Kidney tubule cell (primary cell): Measurements from ENCODE around the gene TC2N.
"Not testable (repeated sequence)": the region's sequence is repeated elsewhere in the genome, so short reads cannot be mapped to it uniquely, and the experiment has no call there.

Source experiments
- DNase-seq: peaks from one replicate; pipeline ENCODE4 v3.0.0-alpha.2; 2018; ENCODE audit warnings: low spot score

TC2N gene

DNA sequence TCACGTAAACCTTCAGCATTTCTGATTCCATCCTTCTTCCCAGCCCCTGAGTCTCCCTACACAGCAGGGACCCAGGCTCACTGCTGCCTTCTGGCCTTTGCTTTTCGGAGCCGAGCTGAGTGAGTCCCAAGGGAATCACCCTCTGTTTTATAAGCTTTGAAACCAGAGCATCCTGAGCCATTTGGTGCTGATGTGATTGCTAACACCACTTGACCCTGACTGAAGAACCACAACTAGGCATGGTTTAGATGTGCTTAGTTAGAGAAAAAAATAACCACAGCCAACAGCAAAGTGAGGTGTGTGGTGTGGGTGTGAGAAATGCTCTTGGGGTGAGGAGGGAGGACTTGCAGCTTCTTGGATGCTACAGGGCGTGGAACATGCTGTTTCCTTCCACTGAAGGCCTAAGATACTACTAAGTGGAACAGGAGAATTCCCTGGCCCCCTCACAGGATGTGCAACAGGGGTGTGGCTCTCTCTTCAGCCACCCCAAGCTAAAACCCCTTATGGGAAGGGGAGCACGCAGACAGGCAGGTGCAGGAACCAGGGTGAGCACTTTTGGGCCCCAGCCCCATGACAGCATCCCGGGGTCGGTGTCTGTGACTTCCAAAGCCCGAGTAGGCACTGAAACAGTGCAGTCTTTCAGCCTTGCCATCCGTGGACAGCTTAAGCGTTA lies at the start of gene TC2N:
TSS of gene TC2N (minus strand) at position 221 of the 673 bp plus-strand sequence. CDS start 53,767 bp downstream, outside the sequence.
- DNase-seq = no peak

DNA sequence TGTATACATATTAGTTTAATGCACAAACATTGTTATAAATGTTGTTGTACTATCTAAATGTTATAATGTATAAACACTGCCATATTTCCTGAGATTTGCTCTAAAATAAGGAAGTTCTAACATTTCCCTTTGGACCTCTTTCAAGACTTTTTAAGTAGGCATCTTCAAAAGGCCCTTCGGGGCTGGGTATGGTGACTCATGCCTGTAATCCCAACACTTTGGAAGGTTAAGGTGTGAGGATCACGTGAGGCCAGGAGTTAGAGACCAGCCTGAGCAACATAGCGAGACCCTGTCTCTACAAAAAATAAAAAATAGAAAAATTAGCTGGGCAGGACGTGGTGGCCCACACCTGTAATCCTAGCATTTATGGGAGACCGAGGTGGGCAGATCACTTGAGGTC lies 44.7 kb upstream of the TC2N start:
- DNase-seq = no peak

DNA sequence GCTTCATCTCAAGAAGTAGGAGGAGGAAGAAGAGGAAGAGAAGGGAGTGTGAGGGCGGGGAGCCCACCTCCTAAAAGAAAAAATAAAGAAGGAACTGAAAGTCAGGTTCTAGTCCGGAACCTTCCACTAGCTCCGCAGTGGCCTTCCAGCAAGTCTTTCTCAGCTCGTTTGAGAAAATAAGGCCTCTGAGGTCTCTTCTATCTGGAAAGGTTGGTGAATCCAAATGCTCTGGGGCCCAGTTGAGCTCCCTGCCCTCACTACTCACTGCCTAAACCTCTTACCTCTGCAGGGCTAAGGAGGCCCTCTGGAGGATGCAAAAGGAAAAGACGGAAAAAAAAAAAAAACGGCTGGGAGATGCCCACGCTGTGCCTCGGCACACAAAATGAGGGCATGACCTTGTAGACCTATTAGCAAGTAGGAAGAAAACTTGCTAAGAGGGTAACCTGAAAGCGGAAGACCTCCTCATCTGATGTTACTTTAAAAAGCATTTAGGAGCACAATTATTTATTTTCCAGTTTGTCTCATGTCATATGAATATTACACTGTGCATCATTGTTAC lies 44.2 kb upstream of the TC2N start:
- peak; percentile 59 for DNase-seq

DNA sequence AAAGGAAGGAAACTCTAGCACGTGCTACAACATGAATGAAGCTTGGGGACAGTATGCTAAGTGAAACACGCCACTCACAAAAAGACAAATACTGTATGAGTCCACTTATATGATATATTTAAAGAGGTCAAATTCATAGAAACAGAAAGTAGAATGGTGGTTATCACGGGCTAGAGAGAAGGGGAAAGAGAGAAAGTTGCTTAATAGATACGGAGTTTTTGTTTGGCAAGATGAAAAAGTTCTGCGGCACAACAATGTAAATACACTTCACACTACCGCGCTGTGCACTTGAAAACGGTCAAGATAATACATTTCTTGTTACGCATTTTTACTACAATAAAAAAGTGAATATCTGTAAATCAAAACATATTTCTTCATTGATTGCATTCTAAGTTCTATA lies 42.9 kb upstream of the TC2N start:
- DNase-seq = no peak

DNA sequence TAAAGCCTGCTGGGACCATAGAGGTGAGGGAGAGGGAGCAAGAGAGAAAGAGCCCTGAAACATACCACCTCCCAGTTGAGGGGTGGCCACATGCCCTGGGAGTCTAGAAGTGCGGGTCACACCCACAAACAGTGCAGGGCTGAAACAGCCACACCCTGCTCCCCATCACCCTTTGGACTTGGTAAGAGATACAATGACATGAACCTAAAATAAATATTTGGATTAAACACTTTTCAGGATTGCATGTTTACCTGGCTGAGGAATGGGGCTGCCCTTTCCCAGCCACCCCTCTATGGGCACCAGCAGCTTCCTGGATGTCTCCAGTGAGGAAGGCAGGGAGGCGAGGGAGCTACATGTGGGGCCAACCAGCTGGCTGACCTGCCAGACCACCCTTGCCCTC lies 39.0 kb upstream of the TC2N start:
- DNase-seq = no peak

DNA sequence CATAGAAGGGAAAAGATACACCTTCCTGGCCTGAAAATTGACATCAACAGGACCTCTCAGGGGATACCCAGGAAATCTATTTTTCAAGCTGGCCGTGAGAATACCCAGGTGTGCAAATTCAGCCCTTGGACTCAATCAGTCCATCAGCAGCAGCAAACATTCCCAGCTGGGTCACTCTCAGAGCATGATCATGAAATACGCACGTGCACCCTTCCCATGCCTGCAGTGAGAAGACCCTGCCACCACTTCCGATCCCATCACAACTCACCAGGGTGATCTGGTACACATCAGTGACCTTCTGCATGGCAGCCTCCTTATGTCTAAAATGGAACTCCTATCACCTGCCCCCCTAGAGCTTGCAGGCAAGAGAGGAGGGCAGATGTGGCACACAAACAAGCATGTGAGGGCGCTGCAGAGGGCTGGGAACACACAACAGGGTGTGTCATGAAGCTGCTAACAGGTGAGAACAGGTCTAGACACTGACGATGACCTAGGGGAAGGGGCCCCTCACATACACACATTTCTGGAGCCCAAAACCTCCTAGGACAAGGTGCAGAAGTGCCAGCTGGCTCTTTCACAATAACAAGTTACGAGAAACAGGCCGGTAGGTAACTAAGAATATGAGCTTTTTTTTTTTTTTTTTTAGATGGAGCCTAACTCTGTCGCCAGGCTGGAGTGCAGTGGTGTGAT lies 37.8 kb upstream of the TC2N start:
- no peak for DNase-seq

DNA sequence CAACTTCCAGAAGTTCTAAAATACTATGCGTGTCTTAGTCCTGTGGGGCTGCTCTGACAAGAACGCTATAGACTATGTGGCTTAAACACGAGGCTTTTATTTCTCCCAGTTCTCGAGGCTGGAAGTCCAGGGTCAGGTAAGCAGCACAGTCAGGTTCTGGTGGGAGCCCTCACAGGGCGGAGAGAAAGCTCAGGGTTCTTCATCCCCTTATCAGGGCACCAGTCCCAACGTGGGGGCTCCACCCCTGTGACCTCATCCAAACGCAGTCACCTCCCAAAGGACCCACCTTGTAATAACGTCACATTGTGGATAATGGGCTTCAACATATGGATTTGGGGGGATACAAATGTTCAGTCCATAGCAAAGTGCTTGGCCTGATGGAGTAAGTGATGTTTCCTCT lies 37.1 kb upstream of the TC2N start:
- DNase-seq = no peak

DNA sequence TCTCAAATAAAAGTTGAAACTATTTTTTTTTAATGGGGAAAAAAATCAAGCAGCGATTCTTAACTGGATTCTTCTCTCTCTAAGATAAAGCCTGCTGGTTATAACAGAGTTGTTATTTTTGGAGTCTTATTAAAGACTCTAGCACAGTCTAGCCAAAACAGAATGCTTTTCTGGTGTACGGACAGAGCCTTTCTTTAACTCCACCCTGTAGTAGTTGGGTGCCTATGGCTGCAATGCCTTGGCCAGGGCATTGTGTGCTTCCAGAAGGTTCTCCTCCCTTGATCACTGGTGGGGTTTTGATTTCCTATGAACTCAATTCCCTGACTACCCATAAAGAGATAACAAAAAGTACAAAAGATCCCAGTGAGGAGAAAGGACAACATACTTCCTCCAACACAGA lies 35.7 kb upstream of the TC2N start:
- DNase-seq = no peak

DNA sequence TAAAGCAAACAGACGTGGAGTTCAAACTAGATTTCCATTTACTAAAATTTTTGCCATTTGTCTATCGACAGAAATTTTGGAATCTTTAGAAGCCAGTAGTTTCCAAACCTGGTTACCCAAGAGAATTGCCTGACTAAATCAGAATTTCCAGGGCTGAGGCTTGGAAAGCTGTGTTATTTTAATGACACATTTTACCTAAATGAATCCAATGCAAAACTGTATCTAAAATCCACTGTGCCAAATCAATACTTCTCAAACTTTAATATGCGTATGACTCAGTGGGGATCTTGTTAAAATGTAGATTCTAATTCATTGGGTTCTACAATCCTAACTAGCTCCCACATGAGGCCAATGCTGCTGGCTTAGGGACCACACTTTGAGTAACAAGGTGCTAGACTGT lies 35.0 kb upstream of the TC2N start:
- DNase-seq = no peak

DNA sequence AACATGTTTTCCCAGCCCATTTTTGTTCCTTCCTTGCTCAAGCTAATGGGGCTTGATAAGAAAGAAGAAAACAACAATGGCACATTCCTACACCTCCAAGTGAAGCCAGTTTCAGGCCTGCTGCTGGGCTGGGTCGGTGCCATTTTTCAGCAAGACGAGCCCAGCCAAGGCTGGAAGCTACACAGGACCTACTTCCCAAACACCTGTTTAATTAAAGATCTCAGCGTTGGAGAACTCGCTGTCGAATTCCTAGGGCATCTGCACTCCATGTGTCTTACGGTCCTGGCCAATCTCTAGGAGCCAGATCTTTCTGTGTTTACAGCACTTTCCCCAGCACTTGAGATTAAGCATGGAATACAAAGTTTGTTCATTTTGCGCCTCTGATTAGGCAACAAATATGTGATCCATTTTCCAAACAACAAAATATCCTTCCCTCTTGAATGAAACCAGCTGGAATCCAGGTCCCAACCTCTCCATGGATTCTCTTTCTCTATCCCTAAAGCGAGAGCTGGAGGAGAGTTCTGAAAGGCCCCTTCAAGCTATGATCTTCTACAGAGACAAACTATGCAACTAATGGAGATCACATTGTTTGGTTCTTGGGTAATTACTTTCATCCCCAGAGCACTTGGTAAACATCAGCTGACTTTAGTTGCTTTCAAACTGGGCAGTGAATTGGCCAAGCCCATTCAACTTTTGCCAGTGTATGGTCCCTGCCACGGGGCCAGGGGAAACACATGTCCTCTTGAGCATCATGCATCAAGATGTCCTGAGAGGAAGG lies 34.3 kb upstream of the TC2N start:
- DNase-seq = no peak

DNA sequence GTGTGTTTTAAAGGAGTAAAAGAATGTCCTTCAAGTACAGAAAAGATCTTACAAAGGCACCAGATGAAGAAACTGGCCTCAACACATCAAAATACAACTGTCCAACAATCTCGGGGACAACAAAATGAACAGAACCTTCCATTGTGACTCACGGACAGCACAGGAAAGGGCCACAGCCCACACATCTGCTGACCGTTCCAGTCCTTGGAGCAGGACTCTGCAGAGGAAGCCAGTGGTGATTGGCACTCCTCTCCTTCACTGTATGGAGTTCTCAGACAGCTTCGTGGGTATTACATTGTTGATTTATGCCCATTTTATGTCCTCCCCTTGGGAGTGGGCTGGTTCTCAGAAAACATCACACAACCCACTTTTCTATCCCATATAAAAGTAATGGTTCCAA lies 32.5 kb upstream of the TC2N start:
- DNase-seq = no peak

DNA sequence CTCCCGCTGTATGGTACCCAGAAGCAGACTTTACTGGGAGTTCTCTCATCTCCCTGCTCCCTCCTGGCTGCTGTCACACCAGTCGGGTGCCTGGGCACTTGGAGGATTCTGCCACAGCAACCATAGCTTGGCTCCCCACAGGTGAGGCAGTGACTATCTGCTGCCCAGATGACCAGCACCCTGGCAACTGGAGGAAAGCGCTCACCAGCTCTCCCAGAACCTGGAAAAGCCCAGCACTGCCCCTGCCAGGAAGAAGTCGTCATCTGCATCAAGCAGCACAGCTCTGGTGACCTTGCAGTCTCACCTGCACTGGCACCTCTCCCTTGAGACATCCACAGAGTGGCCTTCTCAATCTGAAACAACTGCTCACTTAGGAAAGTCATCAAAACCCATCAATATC lies 31.9 kb upstream of the TC2N start:
- peak; percentile 68 for DNase-seq

DNA sequence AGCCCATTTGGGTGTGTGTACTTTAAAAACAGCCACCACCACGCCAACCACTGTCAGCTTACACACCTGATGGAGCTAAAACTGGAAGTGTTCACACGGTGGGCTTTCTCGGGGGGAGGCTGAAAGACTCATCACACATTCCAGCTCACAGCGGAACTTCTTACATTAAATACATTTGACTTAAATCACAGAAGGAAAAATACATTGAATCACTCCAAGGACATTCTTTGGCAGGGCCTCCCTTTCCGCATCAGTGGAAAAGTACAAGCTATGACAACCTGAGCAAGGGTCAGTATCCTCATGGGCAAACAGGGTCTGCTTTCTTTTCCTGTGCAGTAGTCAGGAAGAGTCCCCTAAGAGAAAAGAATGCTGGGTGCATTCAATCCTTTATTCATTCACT lies 31.0 kb upstream of the TC2N start:
- peak; percentile 13 for DNase-seq

DNA sequence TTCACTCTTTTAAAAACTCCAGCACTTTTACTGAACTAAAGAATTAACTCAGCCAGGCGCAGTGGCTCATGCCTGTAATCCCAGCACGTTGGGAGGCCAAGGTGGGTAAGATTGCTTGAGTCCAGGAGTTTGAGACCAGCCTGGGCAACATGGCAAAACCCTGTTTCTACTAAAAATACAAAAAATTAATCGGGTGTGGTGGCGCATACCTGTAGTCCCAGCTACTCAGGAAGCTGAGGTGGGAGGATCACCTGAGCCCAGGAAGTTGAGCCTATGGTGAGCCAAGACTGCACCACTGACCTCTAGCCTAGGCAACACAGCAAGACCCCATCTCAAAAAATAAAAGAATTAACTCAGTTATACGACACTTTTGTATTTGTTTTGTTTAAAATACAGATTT lies 30.4 kb upstream of the TC2N start:
- not testable (repeated sequence) for DNase-seq

DNA sequence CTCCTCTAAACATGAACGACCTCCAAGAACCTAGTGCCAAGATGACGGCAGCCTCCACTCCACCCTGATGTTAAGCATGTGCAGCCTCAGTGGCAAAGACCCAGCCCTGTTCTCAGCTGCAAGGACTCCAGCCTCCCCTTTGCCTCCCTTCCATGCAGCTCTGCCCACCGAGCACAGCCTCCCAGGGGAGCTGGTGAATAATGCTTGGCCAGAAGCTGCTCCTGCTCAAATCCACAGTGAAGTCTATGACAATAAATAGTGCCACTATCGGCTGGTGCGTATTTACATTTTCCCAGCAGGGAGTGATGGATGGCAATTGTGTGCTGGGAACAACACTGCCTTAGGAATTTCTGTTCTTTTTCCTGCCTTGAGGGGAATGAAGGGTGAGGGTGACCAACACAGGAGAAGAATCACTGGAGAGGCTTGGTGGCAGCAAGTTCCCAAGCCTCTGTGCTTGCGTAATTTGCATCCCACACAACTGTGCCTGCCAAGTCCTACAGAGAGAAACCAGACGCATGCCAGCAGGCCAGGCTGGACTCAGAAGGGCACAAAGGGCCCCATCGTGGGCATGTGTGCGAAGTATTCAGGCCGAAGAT lies 29.9 kb upstream of the TC2N start:
- no peak for DNase-seq

DNA sequence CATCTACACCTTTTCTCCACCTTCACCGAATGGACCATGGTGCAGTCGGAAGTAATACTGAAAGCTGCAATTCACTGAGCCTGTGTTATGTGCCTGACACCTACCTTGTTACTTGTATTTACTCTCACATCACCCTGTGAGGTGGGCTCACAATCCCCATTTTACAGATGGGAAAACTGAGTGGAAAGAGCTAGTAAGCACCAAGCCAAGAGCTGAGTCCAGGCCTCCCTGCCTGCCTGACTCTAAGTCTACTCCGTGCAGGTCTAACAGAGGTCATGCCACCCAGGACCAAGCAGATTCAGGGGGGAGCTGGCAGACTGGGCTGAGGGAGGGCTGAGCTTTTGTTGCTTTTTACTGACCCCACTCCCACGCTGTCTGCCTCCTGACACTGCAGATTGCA lies 29.1 kb upstream of the TC2N start:
- DNase-seq = no peak

DNA sequence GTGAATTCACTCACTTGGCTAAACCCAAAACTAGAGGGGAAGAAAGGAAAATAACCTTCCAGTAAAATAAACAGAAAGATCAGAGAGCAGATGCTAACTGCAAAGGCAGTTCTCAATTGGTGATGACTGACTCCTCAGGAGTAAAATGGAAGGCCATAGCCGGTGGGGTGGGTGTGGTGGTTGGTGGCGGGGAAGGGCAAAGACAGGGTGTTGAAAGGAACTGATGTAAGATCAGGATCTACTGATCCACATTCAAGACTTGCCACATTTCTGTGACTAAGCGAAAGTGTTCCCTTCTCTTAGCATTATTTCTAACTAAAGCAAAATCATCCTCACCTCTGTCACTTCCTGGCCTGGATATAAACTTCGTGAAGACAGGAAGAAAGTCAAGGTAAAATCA lies 26.3 kb upstream of the TC2N start:
- DNase-seq = no peak

DNA sequence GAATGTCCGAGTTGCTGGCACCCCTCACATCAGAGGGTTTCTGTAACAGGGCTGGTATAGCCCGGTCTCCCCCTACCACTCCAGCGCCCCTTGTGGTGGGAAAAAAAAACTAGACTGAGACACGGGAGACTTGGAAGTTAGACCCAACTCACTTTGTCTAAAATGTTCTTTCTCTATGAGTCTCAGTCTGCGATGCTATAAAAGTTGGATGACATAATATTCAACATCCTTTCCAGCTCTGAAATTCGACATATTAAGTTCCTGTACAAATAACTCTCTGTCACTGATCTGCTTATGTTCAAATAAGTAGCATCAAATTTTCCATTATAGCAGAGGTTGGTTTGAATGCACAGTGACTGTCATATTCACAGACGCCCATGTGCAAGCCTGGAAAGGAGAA lies 25.7 kb upstream of the TC2N start:
- no peak for DNase-seq

DNA sequence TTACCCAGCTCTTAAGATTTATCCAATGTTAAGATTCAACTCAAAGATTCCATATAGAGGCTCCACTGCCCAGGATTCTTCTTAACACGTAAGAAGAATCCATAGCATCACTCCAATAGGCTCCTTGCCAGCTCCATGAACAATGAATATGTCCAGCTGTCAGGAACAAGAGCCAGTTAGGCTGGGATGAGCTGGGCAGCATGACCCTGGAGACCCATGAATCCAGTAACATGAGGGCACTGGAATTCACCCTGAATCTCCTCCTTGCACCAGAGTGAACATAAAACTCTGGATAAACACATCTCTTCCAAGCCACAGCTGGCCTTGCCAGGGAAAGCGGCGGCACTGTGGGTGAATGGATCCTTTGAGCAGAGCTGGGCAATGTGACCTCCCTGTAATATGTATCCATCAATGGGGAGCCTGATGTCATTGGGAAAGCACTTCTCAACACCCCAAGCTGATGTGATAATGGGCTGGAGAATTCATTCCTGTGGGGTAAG lies 24.4 kb upstream of the TC2N start:
- peak; percentile 12 for DNase-seq

DNA sequence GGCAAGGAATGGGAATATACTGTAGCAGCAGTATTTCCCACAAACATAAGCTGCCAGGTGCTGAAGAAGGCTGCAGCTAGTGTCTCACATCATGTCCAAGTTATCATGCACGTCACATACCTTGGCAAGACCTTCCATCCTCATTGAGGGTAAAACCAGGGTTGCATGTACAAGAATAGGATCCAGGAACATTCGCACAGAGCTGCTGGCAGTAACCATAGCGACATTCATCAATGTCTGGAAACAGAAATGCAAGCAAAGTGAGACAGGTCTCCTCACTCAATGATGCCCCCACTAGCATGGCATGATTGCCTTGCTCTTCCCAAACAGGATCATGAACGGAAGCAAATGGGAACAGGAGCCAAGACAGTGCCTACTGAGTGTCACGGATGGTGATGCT lies 23.8 kb upstream of the TC2N start:
- no peak for DNase-seq

DNA sequence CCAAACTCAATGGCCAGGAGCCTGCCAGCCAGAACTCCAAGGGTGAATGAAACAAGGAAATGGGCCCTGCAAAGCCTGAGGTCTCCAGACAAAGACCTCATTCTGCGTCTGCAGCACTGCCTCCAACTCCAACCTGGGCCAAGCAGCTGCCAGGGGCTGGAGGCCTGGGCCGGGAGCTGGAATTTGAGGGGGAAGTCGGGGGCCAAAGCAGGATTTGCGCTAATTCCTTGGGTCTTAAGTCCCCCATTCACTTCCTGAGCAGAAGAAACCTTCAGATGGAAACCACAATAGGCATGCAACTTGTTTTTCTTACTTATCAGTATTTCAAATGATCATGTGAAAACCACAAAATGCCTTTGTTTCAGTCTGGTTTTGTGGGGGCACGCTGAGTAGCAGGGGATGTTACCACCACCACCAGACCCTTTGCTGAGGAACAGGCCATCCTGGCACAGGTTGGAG lies 23.0 kb upstream of the TC2N start:
- no peak for DNase-seq
